Fibroblast of lung (primary cell): ENCODE results near the gene CCDC192. TPM values are rescaled to one million over a fixed set of nuclear protein-coding genes. Genes with fewer than 3 reads are reported as not detected.
"Not testable (repeated sequence)": the region's sequence is repeated elsewhere in the genome, so short reads cannot be mapped to it uniquely, and the experiment has no call there.

Experiments
- DNase-seq, 2 donors: peaks; one replicate each; pipeline versions ENCODE4 v3.0.0 to v3.0.0-alpha.2; 2010; ENCODE audit warnings: low read depth in 2 of 2
- H2AFZ ChIP-seq: 2 replicates; pipeline ENCODE4 v1.5.1; 2012; ENCODE audit warnings: low read length, control low read depth, inconsistent platforms
- H3K27ac ChIP-seq: 2 replicates; pipeline ENCODE4 v1.5.1; 2011; ENCODE audit warnings: low read length, control low read depth; ENCODE audit not compliant: insufficient read depth
- H3K27me3 ChIP-seq: 2 replicates; pipeline ENCODE4 v1.5.1; 2011; ENCODE audit warnings: mild to moderate bottlenecking, low read length; ENCODE audit not compliant: control insufficient read depth, insufficient read depth
- H3K36me3 ChIP-seq: 2 replicates; pipeline ENCODE4 v1.5.1; 2011; ENCODE audit warnings: low read length; ENCODE audit not compliant: control insufficient read depth, insufficient read depth
- H3K4me1 ChIP-seq: 2 replicates; pipeline ENCODE4 v1.5.1; 2011; ENCODE audit warnings: low read length; ENCODE audit not compliant: control insufficient read depth, insufficient read depth; ENCODE audit errors: extremely low read depth
- H3K4me2 ChIP-seq: 2 replicates; pipeline ENCODE4 v1.5.1; 2011; ENCODE audit warnings: low read length, control low read depth; ENCODE audit not compliant: insufficient read depth; ENCODE audit errors: extremely low read depth
- H3K4me3 ChIP-seq, 4 experiments: fragments of 200-600 bp in 1 of 4; sonication (generic) in 1 of 4; replicated peaks in 1 of 4; 2 replicates each; pipeline ENCODE4 v1.5.1; 2011 to 2016; ENCODE audit warnings: low read length in 4 of 4, low read depth in 3 of 4, mild to moderate bottlenecking in 3 of 4, control low read depth in 2 of 4, inconsistent platforms in 1 of 4, mixed read lengths in 1 of 4; ENCODE audit not compliant: insufficient read depth in 1 of 4; ENCODE audit errors: control extremely low read depth in 1 of 4
- H3K79me2 ChIP-seq: 2 replicates; pipeline ENCODE4 v1.5.1; 2012; ENCODE audit warnings: mild to moderate bottlenecking, low read length, inconsistent platforms; ENCODE audit not compliant: control insufficient read depth, insufficient read depth
- H3K9ac ChIP-seq: 2 replicates; pipeline ENCODE4 v1.5.1; 2011; ENCODE audit warnings: mild to moderate bottlenecking, low read length, control low read depth; ENCODE audit not compliant: insufficient read depth
- H3K9me3 ChIP-seq: 2 replicates; pipeline ENCODE4 v1.5.1; 2012; ENCODE audit warnings: low read depth, low read length; ENCODE audit not compliant: control insufficient read depth, insufficient read depth
- H4K20me1 ChIP-seq: 2 replicates; pipeline ENCODE4 v1.5.1; 2011; ENCODE audit warnings: low read length; ENCODE audit not compliant: control insufficient read depth, insufficient read depth; ENCODE audit errors: extremely low read depth
- CTCF ChIP-seq, 2 donors: IDR thresholded peaks in 1 of 2; conservative IDR thresholded peaks in 1 of 2; 1 replicate in 1 of 2; 2 replicates in 1 of 2; pipeline ENCODE4 v1.5.1; 2011 to 2012; ENCODE audit warnings: low read length in 2 of 2, control low read depth in 1 of 2, inconsistent platforms in 1 of 2, low read depth in 1 of 2, mild to moderate bottlenecking in 1 of 2
- EZH2 ChIP-seq: IDR thresholded peaks from 2 replicates; pipeline ENCODE4 v1.5.1; 2012; ENCODE audit warnings: low read length, control low read depth, mild to moderate bottlenecking; ENCODE audit errors: missing control alignments
- polyA plus RNA-seq, 2 donors: library from polyadenylated mRNA; depleted of rRNA in 1 of 2; stranded (reverse) in 1 of 2; unstranded in 1 of 2; fragments of >200 nt; gene quantifications; 2 replicates each; pipeline ENCODE4 v1.2.1, GENCODE V29; 2011 to 2012; ENCODE audit warnings: missing spikeins in 1 of 2
- total RNA-seq: library from RNA; depleted of rRNA; stranded (reverse); fragments of >200 nt; gene quantifications from 2 replicates; pipeline ENCODE4 v1.2.1, GENCODE V29; 2014

CCDC192 gene
- total and polyA plus RNA-seq, 2 donors (not counting 1 experiment from before 2014, with no cell fraction given): not detected

GRCh38 chr5:127667926-127668325, 35.3 kb upstream of the CCDC192 start:
- Histone ChIP-seq H3K36me3 (no peaks in the 10 kb centered on the region), H3K4me3 (no peak overlapping the region), H3K9me3 (no peaks in the 10 kb centered on the region), H3K27ac (no peak overlapping the region), H3K4me2 (no peak overlapping the region), H3K27me3 (no peaks in the 10 kb centered on the region), H4K20me1 (no peaks in the 10 kb centered on the region), H3K79me2 (no peaks in the 10 kb centered on the region), H3K9ac (no peak overlapping the region), H3K4me1 (no peaks in the 10 kb centered on the region), H2AFZ (no peak overlapping the region)
- peak in 1 of 2 donors; percentile 8 for DNase-seq
- TF ChIP-seq EZH2: no peak
- no peak for TF ChIP-seq CTCF (conservative IDR thresholded peaks at IDR 0.05 in 1 of 2, IDR thresholded peaks at IDR 0.05 in 1 of 2; ENCODE audit: low read depth in 1 of 2, low read length in 2 of 2)

GRCh38 chr5:127671218-127671617, 32.0 kb upstream of the CCDC192 start:
- Histone ChIP-seq H3K9ac (no peak overlapping the region), H3K4me1 (no peaks in the 10 kb centered on the region), H3K36me3 (no peaks in the 10 kb centered on the region), H3K4me3 (no peak overlapping the region), H4K20me1 (no peaks in the 10 kb centered on the region), H3K79me2 (no peaks in the 10 kb centered on the region), H2AFZ (no peak overlapping the region), H3K9me3 (no peaks in the 10 kb centered on the region), H3K27me3 (no peaks in the 10 kb centered on the region), H3K4me2 (no peak overlapping the region), H3K27ac (no peak overlapping the region)
- peak in 1 of 2 donors; percentile 19 for DNase-seq
- TF ChIP-seq EZH2 (no peak), CTCF (conservative IDR thresholded peaks at IDR 0.05 in 1 of 2, IDR thresholded peaks at IDR 0.05 in 1 of 2; ENCODE audit: low read depth in 1 of 2, low read length in 2 of 2) (no peak)

- H3K9ac ChIP-seq: no peak overlapping the region
- no peak for DNase-seq
Observed at GRCh38 chr5:127673117-127673800, 29.9 kb upstream of the CCDC192 start.

GRCh38 chr5:127676951-127677350, 26.2 kb upstream of the CCDC192 start:
- H2AFZ ChIP-seq, H3K4me1 ChIP-seq, H3K36me3 ChIP-seq, H4K20me1 ChIP-seq, H3K27ac ChIP-seq, DNase-seq, H3K27me3 ChIP-seq, H3K9me3 ChIP-seq, H3K9ac ChIP-seq, H3K79me2 ChIP-seq, H3K4me3 ChIP-seq, H3K4me2 ChIP-seq: not testable (repeated sequence)

More at GRCh38 chr5:127673117-127673800, 29.9 kb upstream of the CCDC192 start:
- Histone ChIP-seq H3K27me3 (no peaks in the 10 kb centered on the region), H3K36me3 (no peaks in the 10 kb centered on the region), H3K79me2 (no peaks in the 10 kb centered on the region), H3K27ac (no peak overlapping the region), H3K9me3 (no peaks in the 10 kb centered on the region), H3K4me3 (no peak overlapping the region), H3K4me2 (no peak overlapping the region), H4K20me1 (no peaks in the 10 kb centered on the region), H2AFZ (no peak overlapping the region), H3K4me1 (no peaks in the 10 kb centered on the region)
- TF ChIP-seq CTCF (conservative IDR thresholded peaks at IDR 0.05 in 1 of 2, IDR thresholded peaks at IDR 0.05 in 1 of 2; ENCODE audit: low read depth in 1 of 2, low read length in 2 of 2): no peak
- TF ChIP-seq EZH2: no peak
